Activated T-cell treated with anti-CD3 and anti-CD28 coated beads for 1 hour (primary cell): Measurements from ENCODE around the gene JMJD7.

Experiments used
- DNase-seq: peaks from one replicate; pipeline ENCODE4 v3.0.0-alpha.2; 2020; ENCODE audit warnings: low read depth

JMJD7 gene

DNA sequence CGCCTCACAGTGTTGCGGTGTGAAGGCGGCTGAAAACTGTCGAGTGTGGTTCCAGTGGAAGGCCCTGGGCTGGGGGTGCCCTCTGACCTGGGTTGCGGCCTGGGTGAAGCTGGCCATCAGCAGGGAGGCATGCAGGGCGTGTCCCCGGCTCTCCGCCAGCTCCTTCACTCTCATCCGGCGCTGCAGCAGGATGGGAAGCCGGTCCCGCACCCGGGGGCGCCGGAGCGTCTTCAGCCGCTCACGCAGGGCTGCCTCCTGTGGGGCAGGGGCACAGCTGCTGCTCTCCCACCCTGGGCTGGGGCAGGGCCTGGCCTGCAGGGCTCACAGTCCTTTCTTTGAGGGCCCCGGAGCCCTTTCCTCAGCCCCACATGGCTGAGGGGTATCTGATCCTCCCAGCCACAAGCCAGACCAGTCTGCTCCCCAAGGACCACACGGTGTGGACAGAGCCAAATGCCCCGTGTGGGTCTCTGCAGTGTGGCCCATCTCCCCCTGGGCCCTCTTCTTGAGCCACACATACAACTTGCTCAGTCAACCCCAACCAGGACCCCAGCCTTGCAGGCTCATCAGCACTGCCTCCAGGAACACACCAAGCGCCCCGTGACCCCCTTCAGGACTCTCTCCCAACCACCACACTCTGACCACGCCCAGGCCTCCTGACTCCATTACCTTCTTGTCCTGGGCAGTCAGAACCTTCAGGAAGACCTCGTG is 39.1 kb downstream of the JMJD7 start:
- DNase-seq = no peak

DNA sequence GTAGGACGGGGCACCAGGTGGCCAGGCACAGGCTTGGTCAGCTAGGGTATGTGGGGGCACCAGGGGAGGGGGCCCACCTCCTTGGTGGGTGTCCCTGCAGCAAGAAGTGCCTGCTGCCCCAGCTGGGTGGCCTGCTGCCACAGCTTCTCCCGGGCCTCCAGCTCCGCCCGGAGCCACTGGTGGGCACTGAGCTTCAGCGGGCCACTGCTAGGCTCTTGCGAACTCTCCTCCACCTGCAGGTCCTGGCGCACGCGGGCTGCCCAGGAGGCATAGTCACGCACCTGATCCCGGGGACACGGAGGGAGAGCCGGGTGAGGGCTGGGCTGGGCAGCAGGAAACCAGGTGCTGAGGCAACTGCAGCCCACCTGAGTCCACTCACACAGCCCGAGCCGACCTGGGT is 40.4 kb downstream of the JMJD7 start:
- no peak for DNase-seq

DNA sequence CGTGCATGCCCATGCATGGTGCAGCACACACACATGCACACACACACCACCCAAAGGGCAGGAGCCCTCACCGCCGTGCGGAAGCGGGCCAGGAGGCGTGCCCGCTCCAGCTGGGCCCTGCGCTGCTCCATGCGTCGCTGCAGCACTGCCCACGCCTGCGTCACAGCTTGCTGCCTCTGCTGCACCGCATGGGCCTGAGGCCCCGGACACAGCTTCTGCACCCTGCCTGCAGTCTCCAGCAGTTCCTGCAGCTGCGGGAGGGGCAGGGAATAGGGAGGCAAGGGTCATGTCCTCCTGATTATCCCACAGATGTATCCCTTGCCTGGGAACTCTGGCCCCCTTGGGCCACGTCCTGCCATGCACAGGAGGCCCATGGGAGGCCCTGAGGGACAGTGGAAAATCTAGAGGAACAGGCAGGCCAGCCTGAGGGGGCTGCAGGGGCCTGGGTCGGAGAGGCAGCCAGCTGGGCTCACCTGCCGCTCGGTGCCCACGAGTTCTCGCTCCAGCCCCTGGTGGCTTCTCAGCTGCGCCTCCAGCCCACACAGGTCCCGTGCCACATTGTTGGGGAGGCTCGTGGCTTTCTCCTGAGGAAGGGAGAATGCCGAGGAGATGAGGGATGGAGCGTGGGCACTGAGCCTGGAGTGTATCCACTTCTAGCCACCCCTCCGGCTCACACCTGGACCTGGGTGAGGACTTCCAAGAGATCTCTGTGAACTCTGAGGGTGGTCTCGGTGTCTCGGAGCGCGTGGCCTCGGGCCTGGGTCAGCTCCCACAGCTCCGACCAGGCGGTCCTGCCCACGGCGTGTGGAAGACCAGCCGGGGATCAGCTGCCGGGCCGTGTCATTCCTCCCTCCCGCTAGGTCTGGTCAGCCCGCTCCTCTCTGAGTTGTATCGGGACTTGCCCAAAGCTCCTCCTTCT is 42.1 kb downstream of the JMJD7 start:
- no peak for DNase-seq

DNA sequence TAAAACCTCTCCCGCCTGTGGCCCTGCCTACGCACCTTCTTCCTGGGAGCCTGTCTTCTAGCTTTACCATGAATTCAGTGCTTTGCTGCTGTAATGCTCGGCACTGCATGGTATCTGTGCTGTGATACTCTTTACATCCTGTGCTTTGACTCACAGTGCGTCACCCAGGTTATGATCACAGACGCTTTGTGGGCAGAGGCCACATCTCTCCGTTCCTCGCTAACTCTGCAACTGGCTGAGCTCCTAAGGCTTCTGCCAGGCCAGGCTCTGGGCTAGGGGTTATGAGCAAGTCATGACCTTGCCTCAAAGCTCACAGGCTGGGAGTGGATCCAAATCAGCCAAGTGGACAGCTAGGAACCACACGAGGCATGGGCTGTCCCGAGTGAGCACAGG is 42.8 kb downstream of the JMJD7 start:
- peak; percentile 23 for DNase-seq

DNA sequence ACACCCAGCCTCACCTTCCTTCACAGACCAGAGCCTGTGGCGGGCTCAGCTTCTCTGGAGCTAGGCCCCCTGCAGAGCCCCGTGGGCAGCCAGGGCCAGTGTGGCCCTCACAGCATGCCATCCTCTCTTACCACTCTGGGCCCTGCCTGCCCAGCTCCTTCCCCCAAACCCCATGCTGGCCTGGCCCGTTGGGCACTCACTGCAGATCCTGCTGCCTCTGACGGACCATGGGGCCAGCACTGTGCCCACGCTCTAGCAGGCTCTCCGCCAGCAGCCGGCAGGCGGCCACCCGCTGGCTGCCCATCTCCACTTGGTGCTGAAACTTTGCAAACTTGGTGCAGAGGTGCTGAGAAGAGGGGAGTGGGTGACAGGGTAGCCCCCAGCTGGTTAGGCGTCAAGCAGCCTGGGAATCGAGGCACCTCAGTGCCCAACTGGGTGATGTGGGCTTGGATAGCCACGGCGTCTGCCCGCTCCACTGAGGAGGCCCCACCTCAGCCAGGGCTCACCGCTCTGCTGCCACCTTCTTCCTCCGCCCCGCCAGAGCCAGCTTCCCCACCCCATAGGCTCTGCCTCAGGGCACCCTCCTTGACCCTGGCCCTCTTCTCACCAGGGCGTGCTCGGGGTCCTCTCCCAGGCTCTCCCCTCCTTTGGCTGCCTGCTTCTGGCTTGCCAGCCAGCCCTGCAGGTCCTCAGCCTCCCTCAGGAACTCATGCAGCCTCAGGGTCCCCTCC is 43.4 kb downstream of the JMJD7 start:
- no peak for DNase-seq

DNA sequence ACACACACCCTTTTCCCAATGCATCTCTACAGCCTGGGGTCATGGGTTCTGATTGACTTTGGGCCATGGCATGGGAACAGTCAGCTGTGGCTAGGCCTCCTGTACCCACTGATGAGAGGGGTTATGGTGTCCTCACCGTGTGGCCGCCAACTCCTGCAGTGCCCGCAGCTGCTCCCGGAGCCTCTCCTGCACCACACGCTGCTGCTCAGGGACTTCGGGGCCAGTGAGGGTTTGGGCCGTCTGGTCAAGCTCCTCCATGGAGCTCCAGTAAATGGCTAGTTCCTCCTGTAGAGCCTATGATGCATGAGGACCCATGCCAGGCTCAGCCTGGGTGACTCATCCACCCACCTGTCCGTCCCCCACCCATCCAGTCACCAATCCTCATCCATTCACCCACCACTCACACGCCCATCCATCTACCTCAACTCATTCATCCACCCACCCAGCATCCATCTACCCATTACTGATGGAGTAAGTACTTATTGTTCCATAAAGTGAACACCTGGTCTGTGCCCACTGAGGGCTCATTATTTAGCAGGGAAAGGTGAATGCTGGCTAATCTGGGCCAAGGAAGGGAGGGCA is 44.4 kb downstream of the JMJD7 start:
- no peak for DNase-seq

DNA sequence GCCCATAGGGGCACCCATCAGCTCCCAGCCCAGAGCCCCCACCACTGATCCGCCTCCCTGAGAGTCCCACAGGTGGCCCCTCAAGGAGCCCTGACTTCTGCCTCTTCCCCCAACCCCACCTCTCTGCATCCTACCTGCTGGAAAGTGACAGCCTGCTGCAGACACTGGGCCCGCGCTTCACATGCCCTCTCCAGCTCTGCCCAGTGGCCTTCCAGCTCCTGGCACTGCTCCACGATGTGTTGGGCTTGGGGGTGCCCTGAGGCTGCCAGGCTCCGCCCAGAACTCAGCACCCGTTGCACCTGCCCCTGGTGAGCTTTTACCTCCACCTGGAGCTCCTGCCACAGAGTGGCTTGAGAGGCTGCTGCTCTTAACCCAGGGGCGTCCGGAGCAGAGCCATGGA is 45.8 kb downstream of the JMJD7 start:
- no peak for DNase-seq

DNA sequence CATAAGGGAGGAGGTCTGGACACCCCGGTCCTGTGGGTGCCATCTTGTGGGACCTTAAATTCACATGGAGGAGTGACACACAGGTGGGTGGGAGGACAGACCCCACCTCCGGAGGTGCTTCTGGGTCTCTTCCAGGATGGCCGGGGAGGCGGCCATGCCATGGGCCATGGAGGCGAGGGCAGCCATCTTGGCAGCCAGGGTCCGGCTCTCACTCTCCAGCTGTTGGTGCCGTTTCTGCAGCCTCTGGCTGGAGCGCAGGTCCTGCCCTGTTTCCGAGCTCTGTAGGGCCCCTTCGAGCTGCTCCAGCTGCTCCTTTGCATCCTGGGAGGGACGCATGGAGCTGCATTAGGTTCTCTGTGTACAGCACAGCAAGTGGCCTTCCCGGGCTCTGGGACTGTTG is 46.8 kb downstream of the JMJD7 start:
- no peak for DNase-seq

DNA sequence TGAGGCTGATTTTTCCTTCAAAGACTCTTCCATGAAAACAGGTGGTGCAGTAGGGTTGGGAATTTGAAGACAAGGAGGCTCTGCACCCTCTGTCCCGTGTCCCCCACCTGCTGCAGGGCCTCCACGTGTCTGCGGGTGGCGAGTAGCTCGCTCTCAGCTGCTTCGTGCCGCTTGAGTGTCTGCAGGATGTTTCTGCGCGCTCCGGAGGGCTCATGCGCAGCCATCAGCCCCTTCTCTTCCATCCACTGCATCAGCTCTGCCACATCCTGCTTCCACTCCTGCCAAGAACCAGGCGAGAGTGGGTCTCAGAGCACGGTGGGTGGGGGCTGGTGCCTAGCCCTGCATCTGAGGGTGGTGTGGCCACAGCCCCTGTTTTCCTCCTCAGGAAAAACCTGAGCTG is 48.1 kb downstream of the JMJD7 start:
- DNase-seq = no peak

DNA sequence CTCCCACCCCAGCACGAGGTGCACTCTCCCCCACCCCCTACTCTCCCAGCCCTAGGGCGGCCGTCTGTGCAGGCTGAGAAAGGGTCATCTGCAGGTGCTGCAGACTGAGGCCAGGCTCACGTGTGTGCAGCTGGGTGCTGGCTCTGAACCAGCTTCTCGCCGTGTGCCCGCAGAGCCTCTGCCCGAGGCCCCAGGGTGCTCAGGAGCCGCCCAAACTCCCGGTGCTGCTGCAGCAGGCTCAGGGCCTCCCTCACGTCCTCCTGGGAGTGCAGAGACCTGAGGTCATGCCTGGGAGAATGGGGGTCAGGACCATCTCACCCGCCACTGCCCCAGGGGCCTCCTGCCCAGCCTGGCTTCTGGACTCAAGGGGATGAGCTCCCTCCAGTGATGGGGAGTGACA is 48.8 kb downstream of the JMJD7 start:
- no peak for DNase-seq

DNA sequence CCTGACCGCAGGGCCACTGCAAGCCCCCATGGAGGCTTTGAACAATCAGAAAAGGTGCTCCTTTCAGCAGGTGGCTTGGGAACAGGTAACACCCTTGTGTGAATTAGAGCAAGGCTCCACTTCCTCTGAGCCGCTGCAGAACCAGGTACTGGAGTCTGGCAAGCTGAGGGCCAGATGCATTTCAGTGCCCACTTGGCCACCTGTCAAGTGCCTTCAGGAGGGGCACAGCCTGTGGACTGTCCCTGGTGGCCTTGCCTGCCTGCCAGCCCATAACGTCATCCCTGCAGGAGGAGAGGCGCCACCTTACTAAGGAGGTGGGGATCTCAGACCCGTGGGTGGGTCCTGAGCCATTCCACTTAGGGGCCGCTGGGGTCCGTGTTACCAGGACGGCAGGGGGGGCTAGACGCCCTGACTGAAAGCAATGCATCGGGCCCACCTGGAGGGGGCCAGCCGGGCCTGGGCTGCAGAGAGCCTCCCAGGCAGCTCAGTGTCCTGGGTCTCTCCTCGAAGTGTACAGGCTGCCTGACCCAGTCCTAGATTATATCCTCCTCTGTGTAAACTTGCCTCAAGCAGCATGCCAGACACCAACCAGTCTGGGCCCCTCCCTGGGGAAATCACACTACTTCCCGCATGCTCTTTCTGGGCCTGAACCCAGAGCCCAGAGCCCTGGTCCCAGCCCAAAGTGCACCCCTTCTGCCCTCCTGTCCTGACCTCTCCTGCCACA is 49.9 kb downstream of the JMJD7 start:
- no peak for DNase-seq

DNA sequence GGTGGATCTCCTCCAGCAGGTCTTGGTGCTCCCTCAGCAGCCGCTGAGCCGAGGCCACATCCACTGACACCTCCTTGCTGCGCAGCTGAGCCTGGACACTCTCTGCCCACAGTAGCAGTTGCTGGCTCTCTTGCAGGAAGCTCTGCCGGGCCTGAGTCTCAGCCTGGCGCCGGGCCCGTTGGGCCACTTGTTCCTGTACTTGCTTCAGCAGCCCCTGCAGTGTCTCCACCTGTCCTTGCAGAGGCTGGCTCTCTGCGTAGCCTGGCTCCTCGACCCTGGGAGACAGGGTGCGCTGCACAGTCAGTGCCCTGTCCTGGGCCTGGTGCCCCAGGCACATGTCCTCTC is 50.4 kb downstream of the JMJD7 start:
- DNase-seq = no peak

DNA sequence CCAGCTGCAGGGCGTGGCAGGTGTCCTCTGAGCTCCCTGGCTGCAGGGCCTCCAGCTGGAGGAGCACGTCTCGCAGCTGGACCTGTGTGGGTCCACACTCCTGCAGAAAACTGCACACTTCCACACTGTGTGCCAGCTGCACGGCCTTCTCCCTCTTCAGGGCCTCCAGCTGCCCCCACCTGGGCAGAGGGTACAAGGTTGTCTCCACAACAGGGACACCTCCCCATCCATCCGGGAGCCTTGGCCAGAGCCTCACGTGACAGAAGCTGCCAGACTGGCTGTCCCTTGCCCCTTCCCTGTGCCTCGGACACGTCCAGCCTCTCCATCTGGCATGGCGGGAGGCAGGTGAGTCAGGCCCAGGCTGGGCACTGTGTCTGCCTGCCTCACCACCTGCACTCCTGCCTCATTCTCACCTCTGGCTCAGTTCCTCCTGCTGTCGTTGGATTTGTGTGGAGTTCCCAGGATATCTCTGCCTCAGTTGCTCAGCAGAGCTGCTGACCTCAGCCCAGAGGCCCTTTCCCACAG is 51.5 kb downstream of the JMJD7 start:
- DNase-seq = no peak

DNA sequence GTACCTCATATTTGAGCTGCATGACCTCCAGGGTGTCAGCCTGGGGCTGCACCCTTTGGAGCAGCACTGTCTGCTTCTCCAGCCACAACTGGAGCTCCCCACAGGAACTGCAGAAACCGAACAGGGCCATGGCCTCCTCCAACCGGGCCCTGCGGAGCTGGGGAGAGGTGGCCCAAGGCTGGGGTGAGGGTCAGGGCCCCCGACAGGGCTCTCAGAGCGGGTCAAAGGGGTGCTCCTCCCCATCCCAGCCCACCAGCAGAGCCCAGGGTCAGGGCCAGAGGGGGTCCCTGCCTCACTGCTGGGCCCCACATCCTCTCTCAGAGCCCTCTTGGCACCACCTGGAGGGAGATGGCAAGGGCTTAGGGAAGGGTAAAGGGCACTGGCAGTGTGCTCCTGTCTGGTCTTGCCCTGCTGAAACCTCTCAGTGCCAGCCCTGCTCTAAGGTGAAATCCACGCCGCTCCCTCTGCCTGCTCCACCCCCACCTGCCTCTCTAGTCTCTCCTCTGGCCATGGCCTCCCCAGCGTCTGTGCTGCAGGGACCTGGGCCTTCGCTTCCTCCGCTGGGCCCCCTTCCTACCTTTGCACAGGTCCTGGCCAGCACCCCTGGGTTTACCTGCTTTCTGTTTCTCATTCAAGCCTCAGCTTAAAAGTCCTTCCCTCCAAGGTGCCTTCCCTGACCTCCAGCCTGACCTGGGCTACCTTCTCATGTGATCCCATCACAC is 52.4 kb downstream of the JMJD7 start:
- no peak for DNase-seq

DNA sequence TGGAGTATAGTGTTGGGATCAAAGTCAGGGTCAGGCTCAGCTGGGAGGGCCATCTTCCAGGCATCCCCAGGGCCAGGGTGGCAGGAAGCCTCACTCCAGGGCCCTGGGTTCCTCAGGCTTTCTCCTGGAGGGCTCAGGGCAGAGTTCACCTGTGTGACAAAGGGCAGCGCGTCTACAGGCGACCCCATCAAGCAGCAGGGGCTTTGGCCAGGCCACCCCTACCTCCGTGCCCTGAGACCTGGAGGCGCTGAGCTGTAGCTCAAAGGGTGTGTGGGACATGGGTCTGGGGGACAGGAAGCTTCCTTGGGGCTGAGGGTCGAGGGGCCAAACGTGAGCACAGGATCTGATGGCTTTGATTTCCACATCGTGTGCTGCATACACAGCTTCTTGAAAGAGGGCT is 53.2 kb downstream of the JMJD7 start:
- no peak for DNase-seq

DNA sequence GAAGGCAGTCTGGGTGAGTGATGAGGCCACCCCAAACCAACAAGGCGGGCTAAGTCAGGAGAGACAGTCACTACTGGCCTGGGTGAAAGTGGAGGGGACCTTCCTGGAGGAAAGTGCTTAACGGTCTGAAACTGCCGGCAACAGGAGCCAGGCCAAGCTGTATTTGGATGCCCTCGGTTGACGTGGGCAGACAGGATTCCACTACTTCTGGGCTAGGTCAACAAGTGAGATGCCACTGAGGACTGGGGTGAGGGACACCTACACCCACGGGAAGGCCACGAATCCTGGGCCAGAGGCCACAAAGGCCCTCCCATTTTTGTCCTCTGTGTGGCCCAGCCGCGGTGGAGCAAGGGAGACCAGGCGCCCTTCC is 53.6 kb downstream of the JMJD7 start:
- DNase-seq = no peak

DNA sequence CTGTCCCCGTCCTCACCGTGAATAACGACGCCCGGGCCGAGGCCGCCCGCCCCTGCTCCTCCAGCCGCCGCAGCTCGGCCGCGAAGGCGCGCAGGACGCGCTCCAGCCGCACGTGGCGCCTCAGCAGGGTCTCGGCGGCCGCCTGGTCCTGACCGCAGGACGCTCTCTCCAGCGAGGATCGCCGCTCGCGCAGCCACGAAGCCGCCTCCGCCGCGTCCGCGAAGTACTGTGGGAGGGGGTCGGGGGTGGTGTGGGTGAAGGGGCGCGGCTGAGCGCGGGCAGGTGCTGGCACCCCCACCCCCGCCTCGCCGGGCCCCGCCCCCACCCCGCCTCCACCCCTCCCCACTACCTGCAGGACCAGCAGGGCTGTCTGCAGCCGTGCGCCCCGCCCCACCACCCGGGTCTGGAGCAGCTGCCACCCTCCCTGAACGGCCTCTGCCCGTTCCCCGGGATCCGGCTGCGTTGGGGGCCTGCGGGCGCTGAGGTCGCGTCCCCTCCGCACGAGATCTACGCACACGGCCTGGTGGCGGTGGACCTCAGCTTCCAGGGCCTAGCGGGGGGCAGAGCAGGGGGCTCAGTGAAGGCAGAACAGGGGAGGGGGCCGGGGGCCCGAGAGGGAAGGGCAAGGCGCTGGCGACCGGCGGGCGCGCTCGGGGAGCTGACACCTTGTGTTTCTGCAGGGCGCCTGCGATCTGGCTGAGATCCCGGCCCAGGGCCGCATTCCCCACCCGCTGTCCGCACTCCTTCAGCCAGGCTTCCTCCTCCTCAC is 54.2 kb downstream of the JMJD7 start:
- DNase-seq = no peak

DNA sequence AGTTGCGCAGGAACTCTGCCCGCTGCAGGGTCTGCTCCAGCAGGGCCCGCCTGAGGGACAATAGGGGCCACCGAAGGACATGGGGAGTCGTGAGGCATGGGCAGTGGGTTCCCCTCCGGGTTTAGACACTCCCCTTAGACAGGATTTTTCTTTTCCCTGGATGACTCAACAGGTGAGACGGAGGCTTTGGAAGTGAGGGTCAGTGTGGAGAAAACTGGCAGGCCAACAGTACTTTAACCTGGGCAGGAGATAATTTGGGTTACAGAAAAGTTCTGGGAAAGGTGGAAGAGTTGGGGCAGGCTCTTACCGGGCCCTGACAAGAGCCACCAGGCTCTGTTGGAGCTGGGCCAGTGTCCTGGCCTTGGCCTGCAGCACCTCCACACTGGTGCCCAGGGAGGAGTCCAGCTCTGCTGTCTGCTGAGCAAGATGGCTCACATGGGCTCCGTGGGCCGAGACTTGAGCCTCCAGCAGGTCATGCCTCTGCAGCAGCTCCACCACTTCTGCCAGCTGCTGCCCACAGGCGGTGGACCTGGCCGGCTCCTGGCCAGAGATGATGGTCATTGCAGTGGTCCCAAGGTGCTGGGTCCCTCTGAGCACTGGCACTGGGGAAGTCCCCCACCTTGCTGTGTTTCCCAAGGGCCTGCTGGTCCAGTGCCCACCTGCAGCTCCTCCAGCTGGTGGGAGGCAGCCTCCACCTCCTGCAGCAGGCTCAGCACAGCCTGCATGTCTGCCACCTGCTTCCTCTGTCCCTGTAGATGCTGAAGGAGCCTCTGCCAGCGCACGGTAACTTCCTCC is 55.0 kb downstream of the JMJD7 start:
- DNase-seq = no peak

DNA sequence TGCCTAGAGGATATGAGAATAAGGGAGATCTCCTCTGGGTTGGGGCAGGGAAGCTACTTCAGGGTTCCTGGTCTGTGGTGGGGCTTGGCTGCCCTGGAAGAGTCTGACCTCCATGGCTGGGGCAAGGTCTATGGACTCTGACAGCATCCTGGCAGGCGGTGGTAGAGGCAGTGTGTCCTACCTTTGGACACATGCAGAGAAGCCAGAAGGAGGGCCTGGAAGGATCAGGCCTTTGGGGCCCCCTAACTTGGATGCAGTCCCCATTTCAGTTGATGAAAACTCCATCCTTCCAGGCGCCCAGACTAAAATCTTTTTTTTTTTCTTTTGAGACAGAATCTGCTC is 55.6 kb downstream of the JMJD7 start:
- no peak for DNase-seq

DNA sequence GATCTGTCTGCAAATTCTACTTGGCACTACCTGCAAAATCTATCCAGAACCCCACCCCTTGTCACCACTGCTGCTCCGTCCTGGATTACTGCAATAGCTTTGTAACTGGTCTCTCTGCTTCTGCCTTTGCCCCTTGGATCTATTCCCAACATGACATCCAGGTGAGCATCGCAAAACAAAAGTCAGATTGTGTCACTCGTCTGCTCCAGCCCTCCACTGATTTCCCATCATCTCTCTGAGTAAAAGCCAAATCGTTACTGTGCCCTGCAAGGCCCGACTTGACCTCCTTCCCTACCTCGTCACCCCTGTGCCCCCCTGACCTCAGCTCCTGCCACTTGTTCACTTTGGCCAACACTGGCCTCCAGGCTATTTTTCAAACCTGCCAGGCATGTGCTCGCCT is 56.6 kb downstream of the JMJD7 start:
- no peak for DNase-seq
